C4-2B (cell line): ENCODE data around the gene TEDC2.

ENCODE experiments used
- H3K27ac ChIP-seq: fragments of 450-650 bp; 2 replicates; pipeline ENCODE4 v1.5.1; 2017
- ZFX ChIP-seq: fragments of 450-650 bp; IDR thresholded peaks from 2 replicates; pipeline ENCODE4 v1.6.1; 2017
- TF ChIP-seq, protein P1 (sequence below): fragments of 450-650 bp; conservative IDR thresholded peaks from 2 replicates; pipeline ENCODE4 v1.5.1; 2017; ENCODE audit warnings: mild to moderate bottlenecking

Gene TEDC2

GRCh38 chr16:2425825-2426430 lies 34.0 kb upstream of the TEDC2 start:
- TF ChIP-seq ZFX = no peak
- TF ChIP-seq, protein P1, sequence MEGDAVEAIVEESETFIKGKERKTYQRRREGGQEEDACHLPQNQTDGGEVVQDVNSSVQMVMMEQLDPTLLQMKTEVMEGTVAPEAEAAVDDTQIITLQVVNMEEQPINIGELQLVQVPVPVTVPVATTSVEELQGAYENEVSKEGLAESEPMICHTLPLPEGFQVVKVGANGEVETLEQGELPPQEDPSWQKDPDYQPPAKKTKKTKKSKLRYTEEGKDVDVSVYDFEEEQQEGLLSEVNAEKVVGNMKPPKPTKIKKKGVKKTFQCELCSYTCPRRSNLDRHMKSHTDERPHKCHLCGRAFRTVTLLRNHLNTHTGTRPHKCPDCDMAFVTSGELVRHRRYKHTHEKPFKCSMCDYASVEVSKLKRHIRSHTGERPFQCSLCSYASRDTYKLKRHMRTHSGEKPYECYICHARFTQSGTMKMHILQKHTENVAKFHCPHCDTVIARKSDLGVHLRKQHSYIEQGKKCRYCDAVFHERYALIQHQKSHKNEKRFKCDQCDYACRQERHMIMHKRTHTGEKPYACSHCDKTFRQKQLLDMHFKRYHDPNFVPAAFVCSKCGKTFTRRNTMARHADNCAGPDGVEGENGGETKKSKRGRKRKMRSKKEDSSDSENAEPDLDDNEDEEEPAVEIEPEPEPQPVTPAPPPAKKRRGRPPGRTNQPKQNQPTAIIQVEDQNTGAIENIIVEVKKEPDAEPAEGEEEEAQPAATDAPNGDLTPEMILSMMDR = no peak
- H3K27ac ChIP-seq = no peak overlapping the region

DNA sequence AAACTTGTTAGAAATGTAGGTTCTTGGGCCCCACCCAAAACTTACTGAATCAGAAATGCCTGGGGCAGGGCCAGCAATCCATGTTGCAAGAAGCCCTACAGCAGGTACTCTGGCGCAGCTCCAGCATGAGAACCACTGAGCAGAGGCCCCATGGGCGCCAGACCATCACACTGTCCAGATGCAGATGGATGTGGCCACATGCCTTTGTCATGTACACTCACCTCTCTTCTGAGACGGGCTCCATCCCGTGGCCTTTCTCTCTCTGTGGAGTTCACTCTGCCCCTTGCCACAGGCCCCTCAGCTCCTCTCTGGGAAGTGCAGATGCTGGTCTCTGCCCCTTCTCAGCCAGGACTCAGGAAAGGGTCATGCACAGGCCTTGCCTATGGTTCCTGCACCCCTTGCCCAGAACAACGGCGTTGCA lies 33.0 kb upstream of the TEDC2 start:
- H3K27ac ChIP-seq = no peak overlapping the region
- TF ChIP-seq, protein P1 = no peak
- no peak for TF ChIP-seq ZFX

DNA sequence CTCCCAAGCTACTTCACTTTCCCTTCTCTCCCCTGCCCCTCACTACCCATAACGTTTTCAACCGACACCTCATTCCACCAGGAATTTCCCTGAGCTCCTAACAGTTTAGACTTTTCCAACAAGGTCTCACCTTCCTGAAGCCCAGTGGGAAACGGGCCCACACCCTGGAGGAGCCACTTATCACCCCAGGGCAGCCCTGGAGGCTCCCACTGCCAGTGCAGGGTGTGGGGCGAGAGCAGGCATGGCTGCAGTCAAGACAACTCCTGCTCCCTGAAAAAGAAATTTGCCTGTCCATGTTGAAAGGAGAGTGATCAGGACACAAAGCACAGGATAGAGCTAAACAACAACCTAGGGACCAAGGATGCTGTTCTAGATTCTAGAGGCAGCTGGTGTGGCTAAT lies 32.4 kb upstream of the TEDC2 start:
- TF ChIP-seq, protein P1 = no peak
- TF ChIP-seq ZFX = no peak

DNA sequence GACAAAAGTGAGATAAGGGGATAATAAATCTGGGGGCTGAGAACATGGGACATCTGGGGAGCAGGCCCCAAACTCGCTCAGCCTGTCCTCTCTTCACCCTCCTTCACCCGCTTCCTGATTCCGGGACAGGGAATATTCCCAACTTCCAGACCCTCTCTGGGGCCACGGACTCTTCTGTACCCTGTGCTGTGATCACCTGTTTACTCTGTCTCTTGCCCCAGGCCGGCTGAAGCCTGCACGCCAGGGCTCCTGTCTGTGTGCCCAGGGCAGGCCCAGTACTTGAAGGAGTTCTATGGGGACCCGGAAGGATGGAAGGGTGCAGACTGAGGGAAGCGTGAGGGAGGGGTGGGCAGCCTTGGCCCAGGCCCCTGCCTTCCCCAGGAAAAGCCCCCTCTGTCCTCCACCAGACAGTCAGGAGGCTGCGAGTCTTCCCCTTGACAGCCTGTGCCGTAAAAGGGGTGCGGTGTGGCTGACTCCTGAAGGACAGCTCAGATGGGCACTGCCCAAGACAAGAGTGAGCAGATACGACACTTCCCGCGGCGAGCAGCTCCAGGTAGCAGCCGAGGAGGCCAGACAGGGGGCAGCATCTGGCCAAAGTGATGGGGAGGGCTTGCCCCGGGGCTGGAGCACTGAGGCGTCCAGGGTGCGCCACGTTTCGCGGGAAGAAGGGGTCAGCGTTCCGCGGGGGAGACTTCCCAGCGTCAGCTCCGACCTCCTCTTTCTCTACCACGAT lies 31.7 kb upstream of the TEDC2 start:
- peak overlapping the region; percentile 94 for H3K27ac ChIP-seq
- TF ChIP-seq, protein P1 = peak; percentile 33
- no peak for TF ChIP-seq ZFX

More for the DNA sequence above, 32.4 kb upstream of the TEDC2 start:
- H3K27ac ChIP-seq = peak overlapping the region; percentile 94; the same call in 1 of the 2 replicates

GRCh38 chr16:2428784-2429033 lies 31.2 kb upstream of the TEDC2 start:
- H3K27ac ChIP-seq = peak overlapping the region; percentile 94
- no peak for TF ChIP-seq ZFX
- TF ChIP-seq, protein P1 = peak; percentile 21; the same call in 1 of the 2 replicates

GRCh38 chr16:2429034-2429770 lies 30.7 kb upstream of the TEDC2 start, which contains the start of gene CCNF:
Gene CCNF, plus strand, starts transcription at chr16:2429447. Its CDS starts 35 bp downstream, at chr16:2429482.
- TF ChIP-seq, protein P1 = peak; percentile 11; the same call in 1 of the 2 replicates
- no peak for TF ChIP-seq ZFX
- H3K27ac ChIP-seq = peak within 1 kb of the TSS; percentile 94
